Liver (tissue), 3 donors: ENCODE data around the gene TMEM135.

Experiments used
- EGR1 ChIP-seq, 2 donors: IDR thresholded peaks; 2 replicates each; pipeline ENCODE4 v1.6.1; 2016 to 2018; ENCODE audit warnings: antibody characterized with exemption in 2 of 2, low read depth in 2 of 2
- FOXA1 ChIP-seq: IDR thresholded peaks from 2 replicates; pipeline ENCODE4 v1.6.1; 2016; ENCODE audit warnings: antibody characterized with exemption
- GABPA ChIP-seq, 2 donors: IDR thresholded peaks in 1 of 2; conservative IDR thresholded peaks in 1 of 2; 2 replicates each; pipeline ENCODE4 v1.6.1; 2016; ENCODE audit warnings: antibody characterized with exemption in 2 of 2, mild to moderate bottlenecking in 1 of 2, moderate library complexity in 1 of 2
- HNF4G ChIP-seq: IDR thresholded peaks from 2 replicates; pipeline ENCODE4 v1.6.1; 2016; ENCODE audit warnings: antibody characterized with exemption
- JUND ChIP-seq, 2 donors: IDR thresholded peaks; 2 replicates each; pipeline ENCODE4 v1.6.1; 2016; ENCODE audit warnings: antibody characterized with exemption in 2 of 2
- RAD21 ChIP-seq, 2 donors: IDR thresholded peaks; 2 replicates each; pipeline ENCODE4 v1.6.1; 2016; ENCODE audit warnings: antibody characterized with exemption in 2 of 2, mild to moderate bottlenecking in 2 of 2
- RXRA ChIP-seq, 2 donors: IDR thresholded peaks; 2 replicates each; pipeline ENCODE4 v1.6.1; 2017 to 2018; ENCODE audit warnings: antibody characterized with exemption in 2 of 2, mild to moderate bottlenecking in 1 of 2
- SP1 ChIP-seq: IDR thresholded peaks from 2 replicates; pipeline ENCODE4 v1.6.1; 2018; ENCODE audit warnings: antibody characterized with exemption, mild to moderate bottlenecking
- TAF1 ChIP-seq: conservative IDR thresholded peaks from 2 replicates; pipeline ENCODE4 v1.6.1; 2016; ENCODE audit warnings: antibody characterized with exemption, mild to moderate bottlenecking
- YY1 ChIP-seq: IDR thresholded peaks from 2 replicates; pipeline ENCODE4 v1.6.1; 2016; ENCODE audit warnings: antibody characterized with exemption, mild to moderate bottlenecking
- TF ChIP-seq, protein P1 (sequence below): fragments of 150-350 bp; IDR thresholded peaks from 2 replicates; pipeline ENCODE4 v1.5.1; 2017; ENCODE audit warnings: improper control_type of control experiment, low read depth, low read length; ENCODE audit not compliant: missing input control
- TF ChIP-seq, protein P2 (sequence below): IDR thresholded peaks from 2 replicates; pipeline ENCODE4 v1.6.1; 2016; ENCODE audit warnings: antibody characterized with exemption, mild to moderate bottlenecking
- TF ChIP-seq, protein P3 (sequence below): IDR thresholded peaks from 2 replicates; pipeline ENCODE4 v1.6.1; 2016; ENCODE audit warnings: antibody characterized with exemption
- TF ChIP-seq, protein P4 (sequence below): IDR thresholded peaks from 2 replicates; pipeline ENCODE4 v1.6.1; 2016; ENCODE audit warnings: antibody characterized with exemption
- donor health status: healthy.
- donor health status: healthy.

DNA sequence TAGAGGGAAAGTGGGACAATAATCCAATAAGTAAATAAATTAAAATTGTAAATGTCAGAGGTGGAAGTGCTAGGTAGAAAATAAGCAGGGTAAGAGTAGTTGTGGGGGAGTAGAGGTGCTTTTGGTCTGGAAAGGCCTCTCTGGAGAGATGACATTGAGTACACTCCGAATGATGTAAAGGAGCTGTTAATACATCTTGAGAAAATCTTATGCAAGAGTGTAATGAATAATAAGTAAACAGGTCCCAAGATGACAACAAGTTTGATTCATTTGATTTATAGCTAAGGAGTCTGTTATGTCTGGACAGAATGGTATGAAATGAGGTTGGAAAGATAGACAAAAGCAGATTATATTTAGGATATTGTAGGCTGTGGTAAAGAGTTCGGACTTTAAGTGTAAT, 87.5 kb downstream of the TMEM135 start:
- TF ChIP-seq TAF1 (no peak), EGR1 (IDR thresholded peaks at IDR 0.05; ENCODE audit: low read depth in 2 of 2) (no peak), GABPA (IDR thresholded peaks at IDR 0.05 in 1 of 2, conservative IDR thresholded peaks at IDR 0.05 in 1 of 2) (no peak), RAD21 (IDR thresholded peaks at IDR 0.05) (no peak), FOXA1 (no peak), YY1 (no peak), JUND (IDR thresholded peaks at IDR 0.05) (no peak), SP1 (no peak), RXRA (IDR thresholded peaks at IDR 0.05) (no peak), HNF4G (no peak)
- TF ChIP-seq, protein P1, sequence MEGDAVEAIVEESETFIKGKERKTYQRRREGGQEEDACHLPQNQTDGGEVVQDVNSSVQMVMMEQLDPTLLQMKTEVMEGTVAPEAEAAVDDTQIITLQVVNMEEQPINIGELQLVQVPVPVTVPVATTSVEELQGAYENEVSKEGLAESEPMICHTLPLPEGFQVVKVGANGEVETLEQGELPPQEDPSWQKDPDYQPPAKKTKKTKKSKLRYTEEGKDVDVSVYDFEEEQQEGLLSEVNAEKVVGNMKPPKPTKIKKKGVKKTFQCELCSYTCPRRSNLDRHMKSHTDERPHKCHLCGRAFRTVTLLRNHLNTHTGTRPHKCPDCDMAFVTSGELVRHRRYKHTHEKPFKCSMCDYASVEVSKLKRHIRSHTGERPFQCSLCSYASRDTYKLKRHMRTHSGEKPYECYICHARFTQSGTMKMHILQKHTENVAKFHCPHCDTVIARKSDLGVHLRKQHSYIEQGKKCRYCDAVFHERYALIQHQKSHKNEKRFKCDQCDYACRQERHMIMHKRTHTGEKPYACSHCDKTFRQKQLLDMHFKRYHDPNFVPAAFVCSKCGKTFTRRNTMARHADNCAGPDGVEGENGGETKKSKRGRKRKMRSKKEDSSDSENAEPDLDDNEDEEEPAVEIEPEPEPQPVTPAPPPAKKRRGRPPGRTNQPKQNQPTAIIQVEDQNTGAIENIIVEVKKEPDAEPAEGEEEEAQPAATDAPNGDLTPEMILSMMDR = no peak
- TF ChIP-seq, protein P2, sequence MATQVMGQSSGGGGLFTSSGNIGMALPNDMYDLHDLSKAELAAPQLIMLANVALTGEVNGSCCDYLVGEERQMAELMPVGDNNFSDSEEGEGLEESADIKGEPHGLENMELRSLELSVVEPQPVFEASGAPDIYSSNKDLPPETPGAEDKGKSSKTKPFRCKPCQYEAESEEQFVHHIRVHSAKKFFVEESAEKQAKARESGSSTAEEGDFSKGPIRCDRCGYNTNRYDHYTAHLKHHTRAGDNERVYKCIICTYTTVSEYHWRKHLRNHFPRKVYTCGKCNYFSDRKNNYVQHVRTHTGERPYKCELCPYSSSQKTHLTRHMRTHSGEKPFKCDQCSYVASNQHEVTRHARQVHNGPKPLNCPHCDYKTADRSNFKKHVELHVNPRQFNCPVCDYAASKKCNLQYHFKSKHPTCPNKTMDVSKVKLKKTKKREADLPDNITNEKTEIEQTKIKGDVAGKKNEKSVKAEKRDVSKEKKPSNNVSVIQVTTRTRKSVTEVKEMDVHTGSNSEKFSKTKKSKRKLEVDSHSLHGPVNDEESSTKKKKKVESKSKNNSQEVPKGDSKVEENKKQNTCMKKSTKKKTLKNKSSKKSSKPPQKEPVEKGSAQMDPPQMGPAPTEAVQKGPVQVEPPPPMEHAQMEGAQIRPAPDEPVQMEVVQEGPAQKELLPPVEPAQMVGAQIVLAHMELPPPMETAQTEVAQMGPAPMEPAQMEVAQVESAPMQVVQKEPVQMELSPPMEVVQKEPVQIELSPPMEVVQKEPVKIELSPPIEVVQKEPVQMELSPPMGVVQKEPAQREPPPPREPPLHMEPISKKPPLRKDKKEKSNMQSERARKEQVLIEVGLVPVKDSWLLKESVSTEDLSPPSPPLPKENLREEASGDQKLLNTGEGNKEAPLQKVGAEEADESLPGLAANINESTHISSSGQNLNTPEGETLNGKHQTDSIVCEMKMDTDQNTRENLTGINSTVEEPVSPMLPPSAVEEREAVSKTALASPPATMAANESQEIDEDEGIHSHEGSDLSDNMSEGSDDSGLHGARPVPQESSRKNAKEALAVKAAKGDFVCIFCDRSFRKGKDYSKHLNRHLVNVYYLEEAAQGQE = no peak
- TF ChIP-seq, protein P3, sequence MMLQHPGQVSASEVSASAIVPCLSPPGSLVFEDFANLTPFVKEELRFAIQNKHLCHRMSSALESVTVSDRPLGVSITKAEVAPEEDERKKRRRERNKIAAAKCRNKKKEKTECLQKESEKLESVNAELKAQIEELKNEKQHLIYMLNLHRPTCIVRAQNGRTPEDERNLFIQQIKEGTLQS = no peak
- TF ChIP-seq, protein P4, sequence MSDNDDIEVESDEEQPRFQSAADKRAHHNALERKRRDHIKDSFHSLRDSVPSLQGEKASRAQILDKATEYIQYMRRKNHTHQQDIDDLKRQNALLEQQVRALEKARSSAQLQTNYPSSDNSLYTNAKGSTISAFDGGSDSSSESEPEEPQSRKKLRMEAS = no peak
